Measurements from ENCODE around the gene ROR1. TPM values are rescaled to one million over a fixed set of nuclear protein-coding genes. Genes with fewer than 3 reads are reported as not detected.

The ROR1 gene
- total and polyA plus RNA-seq, 2 of the 4 experiments (the other 2 are of a cell fraction): 4.4 to 10.0 TPM

- no peak overlapping the region for H2AFZ ChIP-seq (replicated peaks; ENCODE audit: low read length, poor library complexity)
- H2AK9ac ChIP-seq (replicated peaks; ENCODE audit: low read depth, low read length, poor library complexity): no peak overlapping the region
- no peak overlapping the region for H4K8ac ChIP-seq (ENCODE audit: low read depth in 2 of 2, low read length in 2 of 2)
- POLR2A ChIA-PET (ENCODE audit: unreplicated experiment): no interaction called here
- CTCF ChIA-PET: interaction anchor here (1.5 kb wide), 1 partner anchor 10 kb away, joined by 4 read pairs; no protein-coding TSS in a partner anchor
- no CpG with 5 or more reads among the region's 4 CpGs for WGBS, 2 experiments (ENCODE audit: extremely low coverage in 2 of 2, insufficient read length in 1 of 2)
- no peak overlapping the region for H4K5ac ChIP-seq (ENCODE audit: low read depth, low read length)
- no peak overlapping the region for H2BK20ac ChIP-seq (ENCODE audit: low read depth, low read length)
- intact Hi-C loops (cut with micrococcal nuclease): no loop called here
- no peak overlapping the region for H2BK15ac ChIP-seq (ENCODE audit: low read depth, low read length)
- peaks cover 2% of the 10 kb centered on the region; the same call in 1 of the 2 replicates for H3K4me1 ChIP-seq (ENCODE audit: control insufficient read depth, insufficient read depth, low read length)
- no peak overlapping the region for H3K4ac ChIP-seq (ENCODE audit: low read depth, low read length)
- no peak overlapping the region for H2BK120ac ChIP-seq (ENCODE audit: low read depth, low read length)
- no peak for ATAC-seq (ENCODE audit: low read depth)
- no peaks in the 10 kb centered on the region for H3K9me3 ChIP-seq (ENCODE audit: control insufficient read depth, insufficient read depth, low read length)
- H3K9ac ChIP-seq (ENCODE audit: low read depth, low read length): no peak overlapping the region
- no peak overlapping the region for H3K18ac ChIP-seq (ENCODE audit: low read depth, low read length)
- no peak for TF ChIP-seq MXI1 (IDR thresholded peaks at IDR 0.05; ENCODE audit: borderline replicate concordance, low read depth, low read length)
- no peak for TF ChIP-seq MAZ (IDR thresholded peaks at IDR 0.05; ENCODE audit: borderline replicate concordance, low read depth, low read length)
- TF ChIP-seq, protein P1, sequence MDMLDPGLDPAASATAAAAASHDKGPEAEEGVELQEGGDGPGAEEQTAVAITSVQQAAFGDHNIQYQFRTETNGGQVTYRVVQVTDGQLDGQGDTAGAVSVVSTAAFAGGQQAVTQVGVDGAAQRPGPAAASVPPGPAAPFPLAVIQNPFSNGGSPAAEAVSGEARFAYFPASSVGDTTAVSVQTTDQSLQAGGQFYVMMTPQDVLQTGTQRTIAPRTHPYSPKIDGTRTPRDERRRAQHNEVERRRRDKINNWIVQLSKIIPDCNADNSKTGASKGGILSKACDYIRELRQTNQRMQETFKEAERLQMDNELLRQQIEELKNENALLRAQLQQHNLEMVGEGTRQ (IDR thresholded peaks at IDR 0.05; ENCODE audit: low read depth, low read length): peak; percentile 49; the same call in 1 of the 2 replicates
- TF ChIP-seq RCOR1 (IDR thresholded peaks at IDR 0.05; ENCODE audit: insufficient replicate concordance, low read length): no peak
- TF ChIP-seq MAFK (IDR thresholded peaks at IDR 0.05; ENCODE audit: low read depth, low read length): no peak
- no peak overlapping the region for H4K91ac ChIP-seq (ENCODE audit: insufficient read depth, low read depth, low read length)
- in situ Hi-C loops (cut with MboI; ENCODE audit: low sequenced_read_pairs): no loop called here
- H3K4me3 ChIP-seq (ENCODE audit: insufficient read depth, low read depth, low read length): no peak overlapping the region
- H3K27me3 ChIP-seq (ENCODE audit: control insufficient read depth, insufficient read depth, low read length): no peaks in the 10 kb centered on the region
- no peaks in the 10 kb centered on the region for H3K36me3 ChIP-seq (ENCODE audit: control insufficient read depth, insufficient read depth, low read length)
- no peak overlapping the region for H2BK5ac ChIP-seq (ENCODE audit: low read depth, low read length, poor library complexity, severe bottlenecking)
- no peaks in the 10 kb centered on the region for H3K79me1 ChIP-seq (ENCODE audit: low read depth in 1 of 2, low read length in 2 of 2)
- dilution Hi-C loops (cut with HindIII; ENCODE audit: low sequenced_read_pairs, unreplicated experiment): no loop called here
- no peak overlapping the region; the same call in 1 of the 2 replicates for H3K14ac ChIP-seq (replicated peaks; ENCODE audit: low read depth, low read length)
- no peak overlapping the region for H3K27ac ChIP-seq (ENCODE audit: insufficient read depth, low read length)
- H3K23ac ChIP-seq (ENCODE audit: low read depth, low read length): no peak overlapping the region
- peaks cover 7% of the 10 kb centered on the region; the same call in 1 of the 2 replicates for H3K9me1 ChIP-seq (ENCODE audit: insufficient read depth, low read length)
- H3K56ac ChIP-seq (ENCODE audit: extremely low read depth, insufficient read depth, low read length): no peak overlapping the region
- no peaks in the 10 kb centered on the region for H4K20me1 ChIP-seq (ENCODE audit: insufficient read depth, low read length)
- no peak overlapping the region for H3K4me2 ChIP-seq (ENCODE audit: low read depth, low read length)
- no TSS peak for BruUV-seq (replicated peaks)
- peak; percentile 29 for DNase-seq
- H2AK5ac ChIP-seq (ENCODE audit: low read depth, low read length): no peak overlapping the region
These were observed 129.2 kb downstream of the ROR1 start for GRCh38 chr1:63902844-63903589.
